Epithelial cell of proximal tubule (primary cell): Measurements from ENCODE around the gene ATP8B4. TPM values are rescaled to one million over a fixed set of nuclear protein-coding genes. Genes with fewer than 3 reads are reported as not detected.

Experiments
- DNase-seq: peaks from one replicate; pipeline ENCODE4 v3.0.0-alpha.2; 2011; ENCODE audit warnings: low read depth
- H3K4me3 ChIP-seq: 2 replicates; pipeline ENCODE4 v1.5.1; 2011; ENCODE audit warnings: low read depth, mild to moderate bottlenecking, low read length
- total RNA-seq: library from RNA; depleted of rRNA; stranded (reverse); fragments of >200 nt; gene quantifications from 2 replicates; pipeline ENCODE4 v1.2.3, GENCODE V29; 2015
- TF ChIP-seq, protein P1 (sequence below): conservative IDR thresholded peaks from 2 replicates; pipeline ENCODE4 v1.5.1; 2012; ENCODE audit warnings: low read depth, mild to moderate bottlenecking, low read length

The ATP8B4 gene
- total RNA-seq, 1 donor from 2014 or later: not detected

DNA sequence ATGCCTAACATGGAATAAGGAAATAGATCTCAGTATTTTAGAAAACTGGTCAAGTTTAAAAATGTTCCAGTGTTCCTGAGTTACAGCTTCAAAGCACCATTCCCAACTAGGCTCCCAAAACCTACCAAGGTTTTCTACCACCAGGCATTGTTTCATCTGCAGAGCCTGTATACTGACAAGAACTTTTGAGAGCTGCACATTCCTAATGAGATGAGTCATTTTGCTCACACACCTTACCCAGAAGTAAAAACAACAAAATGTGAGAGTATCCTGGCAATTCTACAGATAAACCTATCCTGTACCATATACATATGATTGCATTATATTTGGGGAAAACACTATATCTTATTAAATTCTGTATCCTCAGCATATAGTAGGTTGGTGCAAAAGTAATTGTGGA, 90.7 kb downstream of the ATP8B4 start:
- no peak for DNase-seq
- TF ChIP-seq, protein P1, sequence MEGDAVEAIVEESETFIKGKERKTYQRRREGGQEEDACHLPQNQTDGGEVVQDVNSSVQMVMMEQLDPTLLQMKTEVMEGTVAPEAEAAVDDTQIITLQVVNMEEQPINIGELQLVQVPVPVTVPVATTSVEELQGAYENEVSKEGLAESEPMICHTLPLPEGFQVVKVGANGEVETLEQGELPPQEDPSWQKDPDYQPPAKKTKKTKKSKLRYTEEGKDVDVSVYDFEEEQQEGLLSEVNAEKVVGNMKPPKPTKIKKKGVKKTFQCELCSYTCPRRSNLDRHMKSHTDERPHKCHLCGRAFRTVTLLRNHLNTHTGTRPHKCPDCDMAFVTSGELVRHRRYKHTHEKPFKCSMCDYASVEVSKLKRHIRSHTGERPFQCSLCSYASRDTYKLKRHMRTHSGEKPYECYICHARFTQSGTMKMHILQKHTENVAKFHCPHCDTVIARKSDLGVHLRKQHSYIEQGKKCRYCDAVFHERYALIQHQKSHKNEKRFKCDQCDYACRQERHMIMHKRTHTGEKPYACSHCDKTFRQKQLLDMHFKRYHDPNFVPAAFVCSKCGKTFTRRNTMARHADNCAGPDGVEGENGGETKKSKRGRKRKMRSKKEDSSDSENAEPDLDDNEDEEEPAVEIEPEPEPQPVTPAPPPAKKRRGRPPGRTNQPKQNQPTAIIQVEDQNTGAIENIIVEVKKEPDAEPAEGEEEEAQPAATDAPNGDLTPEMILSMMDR: no peak
- no peak overlapping the region for H3K4me3 ChIP-seq

DNA sequence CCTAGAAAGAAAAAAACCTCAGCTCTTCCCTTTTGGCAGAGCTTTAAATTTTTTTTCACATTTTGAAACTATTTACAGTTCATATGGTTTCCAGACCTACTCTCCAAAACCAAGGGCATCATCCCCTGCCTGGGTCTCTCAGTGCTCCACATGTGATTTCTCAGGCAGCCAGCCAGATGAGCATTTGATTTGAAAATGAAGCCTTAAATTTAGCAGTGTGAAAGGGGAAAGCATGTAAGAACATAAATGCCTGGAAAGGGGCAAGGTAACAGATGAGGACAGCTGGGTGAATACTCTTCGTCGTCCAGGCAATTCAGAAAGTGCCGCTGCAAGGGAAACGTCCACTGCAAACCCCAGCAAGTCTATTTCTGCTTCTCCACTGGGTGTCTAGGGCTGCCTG, 94.8 kb downstream of the ATP8B4 start:
- DNase-seq: no peak
- no peak overlapping the region for H3K4me3 ChIP-seq
- TF ChIP-seq, protein P1: no peak

DNA sequence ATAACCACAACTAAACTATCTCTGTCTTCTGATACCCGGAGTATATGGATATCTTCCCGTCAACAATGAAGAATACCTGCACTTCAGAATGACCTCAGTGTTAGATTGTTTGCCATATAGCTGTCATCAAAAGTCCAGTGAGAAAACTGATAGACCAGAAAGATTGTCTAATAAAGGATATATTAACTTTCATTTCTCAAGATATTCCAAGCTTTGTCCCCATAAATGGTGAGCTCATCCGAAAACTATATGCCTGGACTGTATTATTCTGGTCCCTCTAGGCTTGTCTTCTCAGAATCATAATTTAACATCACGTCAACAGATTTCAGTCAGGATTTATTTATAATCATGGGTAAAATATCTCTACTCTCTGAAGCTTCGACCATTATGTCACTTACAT, 100.5 kb downstream of the ATP8B4 start:
- TF ChIP-seq, protein P1: no peak
- H3K4me3 ChIP-seq: no peak overlapping the region
- DNase-seq: no peak

DNA sequence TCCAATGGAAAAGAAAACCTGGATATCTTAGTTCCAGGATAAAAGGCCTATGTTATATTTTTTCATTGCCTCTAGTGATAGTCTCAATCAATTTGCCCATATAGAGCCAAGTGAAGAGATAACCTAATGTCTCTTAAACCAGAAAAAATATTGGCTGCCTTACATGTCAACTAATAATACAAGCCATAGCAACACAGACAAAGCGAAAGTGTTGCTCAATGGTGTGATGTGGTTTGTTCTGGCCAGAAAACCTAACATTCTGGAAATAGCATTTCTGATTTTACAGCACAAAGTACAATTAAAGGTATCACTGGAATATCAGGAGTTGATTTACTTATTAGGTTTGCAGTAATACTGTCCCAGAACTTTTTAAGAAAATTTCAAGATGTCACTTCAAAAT, 101.5 kb downstream of the ATP8B4 start:
- DNase-seq: no peak
- TF ChIP-seq, protein P1: no peak
- H3K4me3 ChIP-seq: no peak overlapping the region

DNA sequence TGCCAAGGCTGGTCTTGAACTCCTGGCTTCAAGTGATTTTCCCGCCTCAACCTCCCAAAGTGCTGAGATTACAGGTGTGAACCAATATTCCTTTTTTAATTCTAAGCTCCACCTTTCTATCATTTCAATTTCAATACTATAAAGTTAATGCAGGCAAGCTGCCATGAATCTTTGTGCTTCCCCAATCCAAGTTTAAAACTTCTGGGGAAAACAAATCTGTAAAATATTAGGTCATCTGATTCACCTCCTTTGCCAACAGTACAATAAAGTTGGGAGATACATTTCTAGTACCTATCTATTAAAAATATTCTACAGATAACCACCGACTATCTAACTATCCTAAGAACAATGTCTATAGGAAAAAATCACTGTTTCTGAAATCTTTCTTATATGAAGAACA, 102.1 kb downstream of the ATP8B4 start:
- TF ChIP-seq, protein P1: no peak
- DNase-seq: no peak

DNA sequence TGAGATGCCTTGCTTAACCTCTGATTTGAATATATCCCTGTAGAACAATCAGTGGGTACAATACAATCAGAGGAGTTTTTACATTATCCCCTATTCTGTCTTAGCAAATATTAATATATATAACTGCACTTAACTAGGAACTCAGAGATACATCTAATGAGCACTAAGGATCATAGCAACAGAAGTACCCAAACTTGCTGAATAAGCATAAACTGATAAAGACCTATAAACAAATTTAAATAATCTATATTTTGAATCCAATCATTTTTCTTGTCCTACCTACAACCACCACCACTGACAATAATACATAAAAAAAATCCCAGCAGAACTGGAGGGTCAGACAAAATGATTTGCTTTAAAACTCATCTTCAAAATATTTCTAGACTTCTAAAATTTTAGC, 106.2 kb downstream of the ATP8B4 start:
- H3K4me3 ChIP-seq: no peak overlapping the region
- no peak for DNase-seq
- TF ChIP-seq, protein P1: no peak

More for the DNA sequence above, 102.1 kb downstream of the ATP8B4 start:
- H3K4me3 ChIP-seq: no peak overlapping the region

DNA sequence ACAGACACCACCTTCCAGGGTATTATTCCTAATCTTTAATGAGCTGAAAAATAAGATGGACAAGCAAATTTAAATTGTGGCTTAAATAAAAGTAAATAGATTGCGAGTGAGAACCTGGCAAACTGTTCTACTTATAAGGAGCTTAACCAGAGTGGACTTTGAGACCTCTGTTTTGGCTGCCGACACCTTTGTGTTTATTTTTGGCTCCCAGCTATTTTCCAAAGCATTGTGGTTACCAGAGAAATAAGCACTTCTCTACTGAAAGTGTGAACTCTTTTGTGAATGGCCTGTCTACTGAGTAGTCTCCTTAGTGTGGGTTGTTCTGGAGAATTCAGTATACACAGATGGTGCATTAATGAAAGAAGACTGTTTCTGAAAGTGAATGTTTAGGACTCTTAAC, 109.4 kb downstream of the ATP8B4 start:
- TF ChIP-seq, protein P1: no peak
- no peak for DNase-seq
- no peak overlapping the region for H3K4me3 ChIP-seq
